Mesenchymal stem cell (in vitro differentiated cells and primary cell): Measurements from ENCODE around the gene AOAH.

Source experiments
- DNase-seq: peaks from one replicate; pipeline ENCODE4 v3.0.0-alpha.2; 2013
- H2AFZ ChIP-seq: one replicate; pipeline ENCODE4 v1.6.1; 2013; ENCODE audit warnings: low read depth, mild to moderate bottlenecking, control low read depth, inconsistent platforms, low read length, moderate library complexity
- H2AK5ac ChIP-seq: 2 replicates; pipeline ENCODE4 v1.6.1; 2013; ENCODE audit warnings: low read length, moderate library complexity, mild to moderate bottlenecking, inconsistent platforms; ENCODE audit not compliant: severe bottlenecking
- H2BK120ac ChIP-seq: one replicate; pipeline ENCODE4 v1.6.1; 2013; ENCODE audit warnings: low read depth, mild to moderate bottlenecking, inconsistent platforms, low read length, moderate library complexity
- H2BK12ac ChIP-seq, 2 experiments: one replicate each; pipeline ENCODE4 v1.6.1; 2013; ENCODE audit warnings: inconsistent platforms in 2 of 2, low read length in 2 of 2, mild to moderate bottlenecking in 2 of 2, moderate library complexity in 2 of 2, control low read depth in 1 of 2
- H2BK15ac ChIP-seq: one replicate; pipeline ENCODE4 v1.6.1; 2013; ENCODE audit warnings: mild to moderate bottlenecking, low read depth, inconsistent platforms; ENCODE audit not compliant: poor library complexity, severe bottlenecking
- H2BK5ac ChIP-seq: 2 replicates; pipeline ENCODE4 v1.6.1; 2013; ENCODE audit warnings: low read depth, mild to moderate bottlenecking, low read length, control low read depth, inconsistent platforms; ENCODE audit not compliant: poor library complexity, severe bottlenecking
- H3K14ac ChIP-seq, 2 experiments: one replicate each; pipeline ENCODE4 v1.6.1; 2013; ENCODE audit warnings: inconsistent platforms in 2 of 2, low read length in 2 of 2, control low read depth in 1 of 2, mild to moderate bottlenecking in 1 of 2, moderate library complexity in 1 of 2
- H3K18ac ChIP-seq, 2 experiments: one replicate each; pipeline ENCODE4 v1.6.1; 2013; ENCODE audit warnings: inconsistent platforms in 2 of 2, low read length in 2 of 2, control low read depth in 1 of 2, low read depth in 1 of 2, mild to moderate bottlenecking in 1 of 2
- H3K23ac ChIP-seq, 2 experiments: one replicate each; pipeline ENCODE4 v1.6.1; 2013; ENCODE audit warnings: inconsistent platforms in 2 of 2, low read length in 2 of 2, mild to moderate bottlenecking in 2 of 2, moderate library complexity in 2 of 2, control low read depth in 1 of 2
- H3K27ac ChIP-seq: 2 replicates; pipeline ENCODE4 v1.5.1; 2013; ENCODE audit warnings: mild to moderate bottlenecking, moderate library complexity, low read length, control low read depth, inconsistent platforms; ENCODE audit not compliant: poor library complexity, severe bottlenecking
- H3K27me3 ChIP-seq, 2 experiments: 2 replicates each; pipeline versions ENCODE4 v1.6.1 to v1.7.0; 2013; ENCODE audit warnings: low read length in 2 of 2, mild to moderate bottlenecking in 2 of 2, moderate library complexity in 2 of 2, control low read depth in 1 of 2, inconsistent platforms in 1 of 2; ENCODE audit not compliant: control insufficient read depth in 1 of 2, insufficient read depth in 1 of 2
- H3K36me3 ChIP-seq, 2 experiments: 2 replicates each; pipeline versions ENCODE4 v1.6.1 to v1.7.0; 2013; ENCODE audit warnings: low read length in 2 of 2, control low read depth in 1 of 2, inconsistent platforms in 1 of 2, low read depth in 1 of 2, mild to moderate bottlenecking in 1 of 2; ENCODE audit not compliant: insufficient read depth in 2 of 2, control insufficient read depth in 1 of 2
- H3K4ac ChIP-seq, 2 experiments: one replicate each; pipeline ENCODE4 v1.6.1; 2013; ENCODE audit warnings: inconsistent platforms in 2 of 2, low read length in 2 of 2, mild to moderate bottlenecking in 2 of 2, moderate library complexity in 2 of 2, control low read depth in 1 of 2, low read depth in 1 of 2
- H3K4me1 ChIP-seq: 2 replicates; pipeline ENCODE4 v1.6.1; 2013; ENCODE audit warnings: low read depth, low read length, control low read depth; ENCODE audit not compliant: control insufficient read depth, insufficient read depth
- H3K4me2 ChIP-seq: 2 replicates; pipeline ENCODE4 v1.6.1; 2013; ENCODE audit warnings: low read length, mild to moderate bottlenecking, inconsistent platforms; ENCODE audit not compliant: poor library complexity, severe bottlenecking
- H3K4me3 ChIP-seq, 2 experiments: 2 replicates each; pipeline versions ENCODE4 v1.5.1 to v1.7.0; 2013; ENCODE audit warnings: low read length in 2 of 2, mild to moderate bottlenecking in 2 of 2, control low read depth in 1 of 2, low read depth in 1 of 2; ENCODE audit not compliant: insufficient read depth in 1 of 2
- H3K79me1 ChIP-seq: replicated peaks from 2 replicates; pipeline ENCODE4 v1.6.1; 2013; ENCODE audit warnings: mild to moderate bottlenecking, control low read depth, low read length, inconsistent platforms; ENCODE audit not compliant: poor library complexity, severe bottlenecking
- H3K9ac ChIP-seq: 2 replicates; pipeline ENCODE4 v1.7.0; 2013; ENCODE audit warnings: mild to moderate bottlenecking, low read length, moderate library complexity
- H3K9me3 ChIP-seq: 2 replicates; pipeline ENCODE4 v1.7.0; 2013; ENCODE audit warnings: mild to moderate bottlenecking, low read length; ENCODE audit not compliant: control insufficient read depth
- H4K8ac ChIP-seq: one replicate; pipeline ENCODE4 v1.6.1; 2013; ENCODE audit warnings: inconsistent platforms, mild to moderate bottlenecking, low read length, moderate library complexity
- H4K91ac ChIP-seq: one replicate; pipeline ENCODE4 v1.6.1; 2013; ENCODE audit warnings: mild to moderate bottlenecking, low read length, inconsistent platforms
- WGBS: methylation state at CpG from one replicate; pipeline ENCODE4 v1.1.7; 2013; ENCODE audit warnings: mixed read lengths; 5-methylcytosine and 5-hydroxymethylcytosine counted together

Gene AOAH

DNA sequence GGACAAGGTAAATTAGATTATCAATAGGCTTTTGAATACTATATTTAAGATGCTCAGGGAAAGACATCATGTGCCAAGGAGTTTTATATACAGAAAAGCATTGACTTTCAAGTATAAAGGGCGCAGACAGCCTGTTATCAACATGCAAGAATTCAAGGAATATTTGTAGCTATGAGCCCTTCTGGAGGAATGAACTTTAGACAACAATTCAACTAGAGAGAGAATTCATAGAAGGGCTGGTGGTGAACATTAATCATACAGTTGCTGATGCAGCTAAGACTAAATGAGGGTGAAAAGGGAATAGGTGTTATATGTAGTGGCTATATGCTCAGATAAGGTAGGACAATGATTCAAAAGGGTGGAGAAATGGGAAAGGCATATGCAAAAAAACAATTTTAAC, 41.2 kb downstream of the AOAH start:
- Histone ChIP-seq H3K27ac (no peak overlapping the region), H3K4ac (no peak overlapping the region), H2BK15ac (no peak overlapping the region), H2AFZ (no peak overlapping the region), H3K18ac (no peak overlapping the region), H4K91ac (no peak overlapping the region), H3K9ac (no peak overlapping the region), H3K4me3 (no peak overlapping the region), H3K4me1 (peaks cover 2% of the 10 kb centered on the region), H3K4me2 (no peak overlapping the region), H2BK5ac (no peak overlapping the region), H3K36me3 (no peaks in the 10 kb centered on the region), H2BK120ac (no peak overlapping the region), H4K8ac (no peak overlapping the region), H3K9me3 (no peaks in the 10 kb centered on the region), H3K79me1 (no peaks in the 10 kb centered on the region), H3K14ac (no peak overlapping the region), H2BK12ac (no peak overlapping the region), H2AK5ac (no peak overlapping the region), H3K23ac (no peak overlapping the region), H3K27me3 (no peaks in the 10 kb centered on the region)
- DNase-seq: no peak
- 89% methylated on average over 1 of the region's 1 CpG for WGBS

DNA sequence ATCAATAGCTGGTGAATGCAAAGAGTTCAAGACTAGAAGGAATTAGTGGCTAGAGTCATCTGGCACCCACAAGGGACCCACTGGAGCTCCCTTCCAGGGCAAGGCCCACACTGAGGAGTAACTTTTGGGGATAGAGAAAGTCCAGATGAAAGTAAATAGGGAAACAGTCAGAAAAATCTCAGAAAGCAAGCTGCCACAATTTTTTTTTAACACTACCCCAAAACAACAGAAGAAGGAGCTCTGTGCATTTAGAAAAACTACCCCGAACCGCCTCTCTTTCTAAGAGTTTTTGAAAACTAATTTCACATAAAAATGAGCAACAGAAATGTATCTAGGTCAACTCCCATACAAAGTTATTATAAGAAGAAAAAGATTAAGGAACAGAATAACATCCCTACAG, 42.2 kb downstream of the AOAH start:
- no peak overlapping the region for H2BK12ac ChIP-seq
- no peak overlapping the region for H4K91ac ChIP-seq
- H3K4me3 ChIP-seq: no peak overlapping the region
- no peak overlapping the region for H3K27ac ChIP-seq
- no CpG with 5 or more reads among the region's 2 CpGs for WGBS
- H3K9ac ChIP-seq: no peak overlapping the region
- no peak overlapping the region for H2AFZ ChIP-seq
- no peak overlapping the region for H3K23ac ChIP-seq
- H3K27me3 ChIP-seq: no peaks in the 10 kb centered on the region
- no peak overlapping the region for H3K14ac ChIP-seq
- H3K36me3 ChIP-seq: no peaks in the 10 kb centered on the region
- DNase-seq: no peak
- no peak overlapping the region for H2BK5ac ChIP-seq
- no peaks in the 10 kb centered on the region for H3K79me1 ChIP-seq
- H3K18ac ChIP-seq: no peak overlapping the region
- no peak overlapping the region for H3K4ac ChIP-seq
- H2BK15ac ChIP-seq: no peak overlapping the region
- H3K4me2 ChIP-seq: no peak overlapping the region
- H3K9me3 ChIP-seq: no peaks in the 10 kb centered on the region
- H2BK120ac ChIP-seq: no peak overlapping the region
- no peak overlapping the region for H4K8ac ChIP-seq
- peaks cover 2% of the 10 kb centered on the region for H3K4me1 ChIP-seq
- no peak overlapping the region for H2AK5ac ChIP-seq

- no peak overlapping the region for H3K18ac ChIP-seq
These were observed 46.4 kb downstream of the AOAH start for GRCh38 chr7:36677769-36678437.

DNA sequence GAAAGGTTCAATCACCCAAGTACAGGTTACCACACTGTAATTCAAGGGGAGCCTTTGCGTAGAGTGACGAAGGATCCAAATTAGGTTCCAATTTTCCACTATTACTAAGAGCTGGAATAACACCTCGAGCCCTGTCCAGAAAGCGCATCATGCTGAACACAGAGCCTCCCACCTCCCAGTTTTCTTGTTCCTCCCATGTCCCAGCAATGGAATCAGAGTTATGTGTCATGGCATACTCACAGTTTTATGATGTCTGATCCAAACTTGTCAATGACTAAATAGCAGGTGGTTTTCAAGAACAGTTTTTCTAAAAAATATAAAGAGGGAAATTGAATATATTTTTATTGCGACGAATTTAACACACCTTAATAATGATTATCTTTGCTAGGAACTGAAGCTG, 50.6 kb downstream of the AOAH start:
- no peak overlapping the region for H2AK5ac ChIP-seq
- H4K8ac ChIP-seq: no peak overlapping the region
- no peak overlapping the region for H3K18ac ChIP-seq
- H2BK15ac ChIP-seq: no peak overlapping the region
- peaks cover 0 to 6% of the 10 kb centered on the region in 2 experiments for H3K27me3 ChIP-seq
- no peak overlapping the region for H2BK120ac ChIP-seq
- no peak overlapping the region for H3K4ac ChIP-seq
- H3K4me2 ChIP-seq: no peak overlapping the region
- H3K4me3 ChIP-seq: no peak overlapping the region
- H3K9me3 ChIP-seq: no peaks in the 10 kb centered on the region
- H3K27ac ChIP-seq: no peak overlapping the region
- no peak overlapping the region for H3K9ac ChIP-seq
- no peak overlapping the region for H2BK5ac ChIP-seq
- no peak overlapping the region for H4K91ac ChIP-seq
- no peaks in the 10 kb centered on the region for H3K4me1 ChIP-seq
- no peak overlapping the region for H3K14ac ChIP-seq
- H3K79me1 ChIP-seq: no peaks in the 10 kb centered on the region
- WGBS: 87% methylated on average over 4 of the region's 6 CpGs
- H2AFZ ChIP-seq: no peak overlapping the region
- no peak overlapping the region for H3K23ac ChIP-seq
- no peak for DNase-seq
- H2BK12ac ChIP-seq: no peak overlapping the region
- no peaks in the 10 kb centered on the region for H3K36me3 ChIP-seq

More at GRCh38 chr7:36677769-36678437, 46.4 kb downstream of the AOAH start:
- Histone ChIP-seq H3K36me3 (no peaks in the 10 kb centered on the region), H3K4me1 (no peaks in the 10 kb centered on the region), H3K9me3 (no peaks in the 10 kb centered on the region), H4K8ac (no peak overlapping the region), H2BK12ac (no peak overlapping the region), H3K27me3 (no peaks in the 10 kb centered on the region), H3K9ac (no peak overlapping the region), H3K4me2 (no peak overlapping the region), H2BK15ac (no peak overlapping the region), H2BK120ac (no peak overlapping the region), H3K79me1 (no peaks in the 10 kb centered on the region), H2AK5ac (no peak overlapping the region), H3K4ac (no peak overlapping the region), H4K91ac (no peak overlapping the region), H3K23ac (no peak overlapping the region), H3K27ac (no peak overlapping the region), H2AFZ (no peak overlapping the region), H3K14ac (no peak overlapping the region), H2BK5ac (no peak overlapping the region), H3K4me3 (no peak overlapping the region)
- 100% methylated on average over 2 of the region's 2 CpGs for WGBS
- DNase-seq: no peak
